GM12878 (cell line): ENCODE data around the gene TMC2. TPM values are rescaled to one million over a fixed set of nuclear protein-coding genes. Genes with fewer than 3 reads are reported as not detected.

ENCODE experiments used
- ATAC-seq: fragments of 200-7000 bp; cut with Tn5 transposase; 3 replicates; pipeline ENCODE4 v1.9.1; 2020; ENCODE audit warnings: mild to moderate bottlenecking, moderate library complexity
- BruUV-seq: library from RNA; stranded (reverse); fragments of 400-500 nt; replicated peaks from 2 replicates; lab custom pipeline; 2021; lab: Mats Ljungman, UMichigan
- CTCF ChIA-PET: fragments of 300-600 bp; sonication (Branson Sonifier 250); formaldehyde crosslinking; extraction: SDS; loops from one replicate; lab custom pipeline; 2021; ENCODE audit warnings: inconsistent platforms; lab: Yijun Ruan, JAX
- POLR2A ChIA-PET: fragments of 350-600 bp; formaldehyde crosslinking; extraction: SDS; loops from one replicate; lab custom pipeline; 2021; ENCODE audit warnings: inconsistent platforms; lab: Charles Lee
- RAD21 ChIA-PET: fragments of 300-600 bp; sonication (Branson Sonifier 250); formaldehyde crosslinking; loops from one replicate; lab custom pipeline; 2023; ENCODE audit warnings: antibody characterized with exemption; ENCODE audit not compliant: unreplicated experiment; lab: Charles Lee
- SMC1A ChIA-PET: fragments of 300-600 bp; sonication (Branson Sonifier 250); formaldehyde crosslinking; loops from one replicate; lab custom pipeline; 2023; ENCODE audit not compliant: unreplicated experiment, uncharacterized antibody; lab: Charles Lee
- DNase-seq: peaks from one replicate; pipeline ENCODE4 v3.0.0-alpha.2; 2011; ENCODE audit warnings: low read depth, low spot score
- FAIRE-seq: peaks from 3 replicates; lab custom pipeline; 2011; peaks lifted over from hg19 to GRCh38; lab: Jason Lieb, UNC
- H2AFZ ChIP-seq: 2 replicates; pipeline ENCODE4 v1.6.0; 2011; ENCODE audit warnings: low read depth, low read length, control low read depth; ENCODE audit not compliant: control insufficient read depth
- H3K27ac ChIP-seq: 2 replicates; pipeline ENCODE4 v1.5.1; 2011; ENCODE audit warnings: control low read depth; ENCODE audit not compliant: control insufficient read depth, insufficient read depth
- H3K27me3 ChIP-seq, 2 experiments: replicated peaks in 1 of 2; 2 replicates each; pipeline versions ENCODE4 v1.6.0 to v1.6.1; 2011; ENCODE audit warnings: low read length in 1 of 2; ENCODE audit not compliant: control insufficient read depth in 2 of 2, insufficient read depth in 2 of 2
- H3K36me3 ChIP-seq, 2 experiments: 2 replicates each; pipeline ENCODE4 v1.5.1; 2011; ENCODE audit warnings: low read length in 1 of 2; ENCODE audit not compliant: control insufficient read depth in 2 of 2, insufficient read depth in 2 of 2
- H3K4me1 ChIP-seq: 2 replicates; pipeline ENCODE4 v1.6.1; 2011; ENCODE audit warnings: mild to moderate bottlenecking, low read length, moderate library complexity, mixed read lengths; ENCODE audit not compliant: control insufficient read depth, insufficient read depth
- H3K4me2 ChIP-seq: 2 replicates; pipeline ENCODE4 v1.6.0; 2011; ENCODE audit warnings: control low read depth; ENCODE audit not compliant: control insufficient read depth, insufficient read depth
- H3K4me3 ChIP-seq: fragments of 200-600 bp; sonication (generic); 2 replicates; pipeline ENCODE4 v1.5.1; 2016
- H3K79me2 ChIP-seq: 2 replicates; pipeline ENCODE4 v1.6.0; 2011; ENCODE audit warnings: low read length; ENCODE audit not compliant: control insufficient read depth, insufficient read depth
- H3K9ac ChIP-seq: 2 replicates; pipeline ENCODE4 v1.8.0; 2011; ENCODE audit warnings: low read length, control low read depth, mixed read lengths; ENCODE audit not compliant: control insufficient read depth, insufficient read depth
- H3K9me3 ChIP-seq: replicated peaks from 3 replicates; pipeline ENCODE4 v1.5.1; 2011; ENCODE audit warnings: mild to moderate bottlenecking, low read length; ENCODE audit not compliant: control insufficient read depth, insufficient read depth
- H4K20me1 ChIP-seq: 2 replicates; pipeline ENCODE4 v1.6.0; 2011; ENCODE audit not compliant: control insufficient read depth, insufficient read depth
- CHD2 ChIP-seq: IDR thresholded peaks from 2 replicates; pipeline ENCODE4 v1.6.1; 2011; ENCODE audit warnings: low read depth, low read length, improper control_type of control experiment, borderline replicate concordance
- E4F1 ChIP-seq: fragments of 450-650 bp; IDR thresholded peaks from 2 replicates; pipeline ENCODE4 v1.6.1; 2018; ENCODE audit warnings: borderline replicate concordance, mild to moderate bottlenecking; ENCODE audit not compliant: partially characterized antibody
- FOS ChIP-seq: IDR thresholded peaks from 3 replicates; pipeline ENCODE4 v1.6.1; 2011; ENCODE audit warnings: borderline replicate concordance; ENCODE audit not compliant: insufficient read length; ENCODE audit errors: extremely low read depth
- GABPA ChIP-seq: IDR thresholded peaks from 2 replicates; pipeline ENCODE4 v1.6.1; 2014; ENCODE audit warnings: antibody characterized with exemption, low read depth, mild to moderate bottlenecking, inconsistent platforms
- HDGF ChIP-seq: fragments of 450-650 bp; IDR thresholded peaks from 2 replicates; pipeline ENCODE4 v1.6.1; 2016; ENCODE audit warnings: antibody characterized with exemption
- IKZF2 ChIP-seq, 2 experiments: fragments of 450-650 bp; IDR thresholded peaks; 2 replicates each; pipeline ENCODE4 v1.6.1; 2017; ENCODE audit warnings: mild to moderate bottlenecking in 2 of 2, moderate library complexity in 2 of 2
- KDM1A ChIP-seq: fragments of 200-600 bp; sonication (generic); IDR thresholded peaks from 2 replicates; pipeline ENCODE4 v1.6.1; 2016; ENCODE audit warnings: borderline replicate concordance
- MYB ChIP-seq: fragments of 150-350 bp; IDR thresholded peaks from 2 replicates; pipeline ENCODE4 v1.6.1; 2014; ENCODE audit warnings: mild to moderate bottlenecking, low read depth, low read length, borderline replicate concordance
- PAX5 ChIP-seq: IDR thresholded peaks from 2 replicates; pipeline ENCODE4 v1.6.1; 2011; ENCODE audit warnings: low read depth, low read length, borderline replicate concordance
- POLR2AphosphoS5 ChIP-seq: IDR thresholded peaks from 2 replicates; pipeline ENCODE4 v1.6.1; 2011; ENCODE audit warnings: mild to moderate bottlenecking, low read length, inconsistent platforms
- RB1 ChIP-seq: fragments of 450-650 bp; formaldehyde crosslinking; IDR thresholded peaks from 2 replicates; pipeline ENCODE4 v1.6.1; 2017; ENCODE audit warnings: mild to moderate bottlenecking, borderline replicate concordance
- USF2 ChIP-seq: IDR thresholded peaks from 2 replicates; pipeline ENCODE4 v1.6.1; 2011; ENCODE audit warnings: low read depth, low read length, improper control_type of control experiment, borderline replicate concordance
- ZBTB33 ChIP-seq: fragments of 450-650 bp; IDR thresholded peaks from 2 replicates; pipeline ENCODE4 v1.6.1; 2017; ENCODE audit warnings: mild to moderate bottlenecking
- WGBS: methylation state at CpG from one replicate; pipeline ENCODE4 v1.1.6; 2016; ENCODE audit warnings: low lambda C conversion rate; ENCODE audit not compliant: insufficient replicate concordance, insufficient coverage; ENCODE audit errors: missing lambda C conversion rate; 5-methylcytosine and 5-hydroxymethylcytosine counted together
- in situ Hi-C: fragments of 300-500 bp; cut with MboI; formaldehyde crosslinking; loops from 9 replicates; pipeline ENCODE4 v1.14.3; 2018; ENCODE audit warnings: mixed read lengths
- intact Hi-C: fragments of 100-400 bp; cut with micrococcal nuclease; formaldehyde crosslinking; loops from one replicate; pipeline ENCODE4 v1.14.2; 2022; ENCODE audit not compliant: unreplicated experiment
- polyA plus RNA-seq, 11 experiments: library from polyadenylated mRNA; depleted of rRNA in 4 of 11; unstranded in 6 of 11; stranded (reverse) in 5 of 11; fragments of >200 nt; fragmentation: Nextera tagmentation in 4 of 11; fragmentation: Illumina TruSeq in 1 of 11; extraction: Ambion mirVana in 4 of 11; extraction: Trizol in 1 of 11; gene quantifications; 1 replicate in 1 of 11; 2 replicates in 10 of 11; pipeline versions ENCODE4 v1.2.1 to v1.2.3, GENCODE V29; 2011 to 2016; ENCODE audit warnings: inconsistent platforms in 2 of 11, missing spikeins in 2 of 11, low read depth in 1 of 11
- total RNA-seq, 4 experiments: library from RNA; depleted of rRNA in 3 of 4; stranded (reverse); fragments of >200 nt in 3 of 4; fragmentation: Illumina TruSeq in 1 of 4; extraction: Trizol in 1 of 4; gene quantifications; 2 replicates each; pipeline versions ENCODE4 v1.2.1 to v1.2.3, GENCODE V29; 2013 to 2021

TMC2 gene
- total and polyA plus RNA-seq, 10 of the 15 experiments (the other 5 are each of a cell fraction or from before 2014, with no cell fraction given): 0.08 TPM; not detected in 9

GRCh38 chr20:2596673-2597279 lies 60.4 kb downstream of the TMC2 start (continued):
- no peak for TF ChIP-seq ZBTB33
- TF ChIP-seq E4F1: no peak

- Histone ChIP-seq H3K9me3 (no peaks in the 10 kb centered on the region), H3K4me3 (no peak overlapping the region), H3K27me3 (no peaks in the 10 kb centered on the region), H3K79me2 (no peaks in the 10 kb centered on the region), H3K4me1 (no peaks in the 10 kb centered on the region), H3K9ac (no peak overlapping the region), H3K4me2 (no peak overlapping the region), H3K27ac (no peak overlapping the region), H4K20me1 (no peaks in the 10 kb centered on the region; the same call in 1 of the 2 replicates), H3K36me3 (no peaks in the 10 kb centered on the region)
- WGBS: 37% methylated on average over 5 of the region's 5 CpGs
- ChIA-PET SMC1A (interaction anchor here (0.7 to 1.2 kb wide), 2 partner anchors 14 to 22 kb away, joined by 3 read pairs; no protein-coding TSS in a partner anchor), RAD21 (no interaction called here), POLR2A (no interaction called here), CTCF (interaction anchor here (0.6 to 1.0 kb wide), 3 partner anchors 77 to 418 kb away, joined by 3 to 5 read pairs (median 3); no protein-coding TSS in a partner anchor)
- in situ Hi-C loops (no loop called here), intact Hi-C loops (no loop called here)
- no peak for DNase-seq
- ATAC-seq: no peak
- TF ChIP-seq HDGF (no peak), MYB (no peak), IKZF2 (IDR thresholded peaks at IDR 0.05) (no peak), RB1 (no peak), KDM1A (no peak), USF2 (no peak), CHD2 (no peak), FOS (no peak), GABPA (no peak), POLR2AphosphoS5 (no peak), PAX5 (no peak)
- TF ChIP-seq, all 136 proteins: peak for 0
- FAIRE-seq: no peak
- no peak overlapping the region for H2AFZ ChIP-seq
- BruUV-seq: no TSS peak
Observed at GRCh38 chr20:2599288-2600006, 63.1 kb downstream of the TMC2 start.
